LNCaP clone FGC (cell line): ENCODE results near the gene CBFA2T2.
"Not testable (repeated sequence)": the region's sequence is repeated elsewhere in the genome, so short reads cannot be mapped to it uniquely, and the experiment has no call there.

Experiments used
- DNase-seq: peaks from one replicate; pipeline ENCODE4 v3.0.0-alpha.2; 2011; ENCODE audit warnings: low read depth
- H3K4me3 ChIP-seq: 2 replicates; pipeline ENCODE4 v1.5.1; 2011; ENCODE audit warnings: mild to moderate bottlenecking, low read depth, low read length, control low read depth
- TF ChIP-seq, protein P1 (sequence below): IDR thresholded peaks from 2 replicates; pipeline ENCODE4 v1.5.1; 2012; ENCODE audit warnings: mild to moderate bottlenecking; ENCODE audit not compliant: control insufficient read depth, insufficient read depth; ENCODE audit errors: extremely low read depth

Gene CBFA2T2

DNA sequence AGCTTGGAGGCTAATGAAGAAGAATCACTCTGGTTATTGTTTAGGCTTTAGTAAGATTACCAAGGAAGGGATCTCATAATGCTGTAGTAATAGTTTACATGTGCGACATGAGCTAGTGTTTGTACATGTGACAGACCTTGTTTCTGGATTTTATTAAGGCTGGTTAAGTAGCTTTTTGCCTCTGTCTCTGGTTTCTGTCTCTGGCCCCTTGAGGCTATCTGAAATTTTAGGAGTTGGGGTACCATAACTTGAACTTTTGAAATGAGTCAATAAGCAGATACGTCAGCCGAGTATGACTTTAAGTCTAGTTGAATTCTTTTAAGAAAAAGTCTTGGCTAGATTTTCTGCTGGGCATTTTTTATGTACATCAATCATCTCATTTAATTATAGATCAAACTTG is 9.5 kb downstream of the CBFA2T2 start:
- TF ChIP-seq, protein P1, sequence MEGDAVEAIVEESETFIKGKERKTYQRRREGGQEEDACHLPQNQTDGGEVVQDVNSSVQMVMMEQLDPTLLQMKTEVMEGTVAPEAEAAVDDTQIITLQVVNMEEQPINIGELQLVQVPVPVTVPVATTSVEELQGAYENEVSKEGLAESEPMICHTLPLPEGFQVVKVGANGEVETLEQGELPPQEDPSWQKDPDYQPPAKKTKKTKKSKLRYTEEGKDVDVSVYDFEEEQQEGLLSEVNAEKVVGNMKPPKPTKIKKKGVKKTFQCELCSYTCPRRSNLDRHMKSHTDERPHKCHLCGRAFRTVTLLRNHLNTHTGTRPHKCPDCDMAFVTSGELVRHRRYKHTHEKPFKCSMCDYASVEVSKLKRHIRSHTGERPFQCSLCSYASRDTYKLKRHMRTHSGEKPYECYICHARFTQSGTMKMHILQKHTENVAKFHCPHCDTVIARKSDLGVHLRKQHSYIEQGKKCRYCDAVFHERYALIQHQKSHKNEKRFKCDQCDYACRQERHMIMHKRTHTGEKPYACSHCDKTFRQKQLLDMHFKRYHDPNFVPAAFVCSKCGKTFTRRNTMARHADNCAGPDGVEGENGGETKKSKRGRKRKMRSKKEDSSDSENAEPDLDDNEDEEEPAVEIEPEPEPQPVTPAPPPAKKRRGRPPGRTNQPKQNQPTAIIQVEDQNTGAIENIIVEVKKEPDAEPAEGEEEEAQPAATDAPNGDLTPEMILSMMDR: no peak
- DNase-seq: no peak
- no peak overlapping the region for H3K4me3 ChIP-seq

GRCh38 chr20:33501000-33501399 is 11.1 kb downstream of the CBFA2T2 start:
- TF ChIP-seq, protein P1: no peak
- no peak overlapping the region for H3K4me3 ChIP-seq
- no peak for DNase-seq

GRCh38 chr20:33503564-33503963 is 13.7 kb downstream of the CBFA2T2 start:
- no peak overlapping the region for H3K4me3 ChIP-seq
- no peak for DNase-seq
- TF ChIP-seq, protein P1: no peak

GRCh38 chr20:33506576-33506975 is 16.7 kb downstream of the CBFA2T2 start:
- no peak for DNase-seq
- no peak overlapping the region for H3K4me3 ChIP-seq
- TF ChIP-seq, protein P1: no peak

- TF ChIP-seq, protein P1: no peak
- no peak overlapping the region for H3K4me3 ChIP-seq
- no peak for DNase-seq
These were observed 17.6 kb downstream of the CBFA2T2 start for GRCh38 chr20:33507461-33507860.

DNA sequence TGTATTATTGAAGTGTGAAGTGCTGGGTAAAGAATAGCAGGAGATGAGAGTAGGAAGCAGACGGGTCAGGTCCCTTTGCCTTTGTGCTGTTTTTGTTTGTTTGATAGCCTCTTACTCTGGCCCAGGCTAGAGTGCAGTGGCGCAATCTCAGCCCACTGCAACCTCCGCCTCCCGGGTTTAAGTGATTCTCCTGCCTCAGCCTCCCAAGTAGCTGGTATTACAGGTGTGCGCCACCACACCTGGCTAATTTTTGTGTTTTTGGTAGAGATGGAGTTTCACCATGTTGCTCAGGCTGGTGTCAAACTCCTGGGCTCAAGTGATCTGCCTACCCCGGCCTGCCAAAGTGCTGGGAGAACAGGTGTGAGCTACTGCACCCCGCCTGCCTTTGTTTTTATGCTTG is 18.1 kb downstream of the CBFA2T2 start:
- DNase-seq, H3K4me3 ChIP-seq: not testable (repeated sequence)

DNA sequence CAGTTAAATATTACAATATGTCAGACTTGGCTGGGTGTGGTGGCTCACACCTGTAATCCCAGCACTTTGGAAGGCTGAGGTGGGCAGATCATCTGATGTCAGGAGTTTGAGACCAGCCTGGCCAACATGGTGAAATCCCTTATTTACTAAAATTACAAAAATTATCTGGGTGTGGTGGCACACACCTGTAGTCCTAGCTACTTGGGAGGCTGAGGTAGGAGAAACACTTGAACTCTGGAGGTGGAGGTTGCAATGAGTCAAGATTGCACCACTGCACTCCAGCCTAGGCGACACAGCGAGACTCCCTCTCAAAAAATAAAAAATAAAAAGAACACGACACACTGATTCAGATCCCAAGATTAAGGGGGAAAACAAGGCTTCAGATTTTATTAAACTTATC is 19.2 kb downstream of the CBFA2T2 start:
- not testable (repeated sequence) for DNase-seq, H3K4me3 ChIP-seq

DNA sequence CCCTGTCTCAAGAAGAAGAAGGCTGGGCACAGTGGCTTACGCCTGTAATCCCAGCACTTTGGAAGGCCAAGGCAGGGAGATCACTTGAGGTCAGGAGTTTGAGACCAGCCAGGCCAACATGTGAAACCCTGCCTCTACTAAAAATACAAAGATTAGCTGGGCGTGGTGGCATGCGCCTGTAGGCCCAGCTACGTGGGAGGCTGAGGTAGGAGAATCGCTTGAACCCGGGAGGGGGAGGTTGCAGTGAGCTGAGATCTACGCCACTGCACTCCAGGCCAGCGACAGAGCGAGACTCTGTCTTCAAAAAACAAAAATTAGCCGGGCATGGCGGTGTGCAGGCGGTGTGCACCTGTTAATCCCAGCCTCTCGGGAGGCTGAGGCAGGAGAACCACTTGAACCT is 22.0 kb downstream of the CBFA2T2 start:
- not testable (repeated sequence) for H3K4me3 ChIP-seq

More for the DNA sequence above, 22.0 kb downstream of the CBFA2T2 start:
- DNase-seq: not testable (repeated sequence)
